HEK293 (cell line): ENCODE measurements around the gene UBTD1.

Experiments
- CTCF ChIA-PET: fragments of 350-600 bp; formaldehyde crosslinking; extraction: SDS; loops from one replicate; lab custom pipeline; 2021; ENCODE audit warnings: antibody characterized with exemption; lab: Yijun Ruan, JAX
- POLR2A ChIA-PET: fragments of 300-600 bp; formaldehyde crosslinking; extraction: SDS; loops from one replicate; lab custom pipeline; 2020; ENCODE audit warnings: antibody characterized with exemption, inconsistent platforms; lab: Yijun Ruan, JAX
- H3K27ac ChIP-seq: fragments of 200-500 bp; sonication (Bioruptor generic); 2 replicates; pipeline ENCODE4 v1.5.1; 2014; ENCODE audit warnings: low read depth, low read length, control low read depth, inconsistent platforms; ENCODE audit errors: extremely low read depth
- H3K36me3 ChIP-seq, 2 experiments: fragments of 200-500 bp in 1 of 2; sonication (Bioruptor generic) in 1 of 2; 1 replicate in 1 of 2; 2 replicates in 1 of 2; pipeline ENCODE4 v1.5.1; 2014 to 2017; ENCODE audit warnings: inconsistent platforms in 2 of 2, low read length in 2 of 2; ENCODE audit not compliant: control insufficient read depth in 2 of 2, insufficient read depth in 1 of 2
- H3K4me1 ChIP-seq: fragments of 200-500 bp; sonication (Bioruptor generic); 2 replicates; pipeline ENCODE4 v1.5.1; 2014; ENCODE audit warnings: mild to moderate bottlenecking, low read length, inconsistent platforms; ENCODE audit not compliant: control insufficient read depth, insufficient read depth
- H3K4me3 ChIP-seq: 2 replicates; pipeline ENCODE4 v1.5.1; 2011; ENCODE audit warnings: low read depth, mild to moderate bottlenecking, control low read depth, low read length, moderate library complexity
- H3K9me3 ChIP-seq: fragments of 200-500 bp; sonication (Bioruptor generic); 2 replicates; pipeline ENCODE4 v1.5.1; 2014; ENCODE audit warnings: low read depth, low read length, inconsistent platforms; ENCODE audit not compliant: control insufficient read depth, insufficient read depth
- HIC1 ChIP-seq: fragments of 450-650 bp; formaldehyde crosslinking; IDR thresholded peaks from 2 replicates; pipeline ENCODE4 v1.5.1; 2016; ENCODE audit warnings: missing biosample characterization, missing genetic modification characterization
- HOXC10 ChIP-seq: sonication (generic); formaldehyde crosslinking; IDR thresholded peaks from 2 replicates; pipeline ENCODE4 v1.8.1; 2023; ENCODE audit warnings: mild to moderate bottlenecking, missing genetic modification reagents
- KLF7 ChIP-seq: fragments of 450-650 bp; formaldehyde crosslinking; IDR thresholded peaks from 2 replicates; pipeline ENCODE4 v1.5.1; 2016; ENCODE audit warnings: missing biosample characterization, missing genetic modification characterization, borderline replicate concordance
- REPIN1 ChIP-seq: fragments of 450-650 bp; formaldehyde crosslinking; IDR thresholded peaks from 2 replicates; pipeline ENCODE4 v1.5.1; 2017; ENCODE audit warnings: missing biosample characterization, missing genetic modification characterization, low read depth
- SCRT1 ChIP-seq: fragments of 450-650 bp; formaldehyde crosslinking; IDR thresholded peaks from 2 replicates; pipeline ENCODE4 v1.5.1; 2016; ENCODE audit warnings: missing biosample characterization, missing genetic modification characterization, borderline replicate concordance
- SCRT2 ChIP-seq: fragments of 450-650 bp; formaldehyde crosslinking; IDR thresholded peaks from 2 replicates; pipeline ENCODE4 v1.5.1; 2016; ENCODE audit warnings: missing biosample characterization, missing genetic modification characterization
- TCF7L2 ChIP-seq: IDR thresholded peaks from 2 replicates; pipeline ENCODE4 v1.6.1; 2011; ENCODE audit warnings: low read depth, mild to moderate bottlenecking, inconsistent platforms, low read length, moderate library complexity, borderline replicate concordance
- ZBTB1 ChIP-seq: fragments of 450-650 bp; formaldehyde crosslinking; IDR thresholded peaks from 2 replicates; pipeline ENCODE4 v1.5.1; 2016; ENCODE audit warnings: missing biosample characterization, missing genetic modification characterization
- ZEB2 ChIP-seq: fragments of 450-650 bp; formaldehyde crosslinking; IDR thresholded peaks from 2 replicates; pipeline ENCODE4 v1.5.1; 2016; ENCODE audit warnings: missing biosample characterization, missing genetic modification characterization
- ZNF114 ChIP-seq: fragments of 450-650 bp; formaldehyde crosslinking; IDR thresholded peaks from 2 replicates; pipeline ENCODE4 v1.5.0; 2017; ENCODE audit warnings: missing biosample characterization, missing genetic modification characterization
- ZNF362 ChIP-seq: fragments of 450-650 bp; formaldehyde crosslinking; IDR thresholded peaks from 2 replicates; pipeline ENCODE4 v1.5.1; 2016; ENCODE audit warnings: missing biosample characterization, missing genetic modification characterization
- ZNF433 ChIP-seq: fragments of 450-650 bp; formaldehyde crosslinking; IDR thresholded peaks from 2 replicates; pipeline ENCODE4 v1.5.1; 2016; ENCODE audit warnings: missing biosample characterization, missing genetic modification characterization, low read depth
- ZNF549 ChIP-seq: fragments of 450-650 bp; IDR thresholded peaks from 2 replicates; pipeline ENCODE4 v1.5.1; 2018; ENCODE audit warnings: missing biosample characterization, missing genetic modification characterization, mild to moderate bottlenecking, inconsistent platforms, moderate library complexity
- ZNF664 ChIP-seq: fragments of 450-650 bp; formaldehyde crosslinking; IDR thresholded peaks from 2 replicates; pipeline ENCODE4 v1.5.1; 2016; ENCODE audit warnings: missing biosample characterization, missing genetic modification characterization
- ZNF76 ChIP-seq: fragments of 450-650 bp; formaldehyde crosslinking; IDR thresholded peaks from 2 replicates; pipeline ENCODE4; 2016; ENCODE audit warnings: low read depth, missing biosample characterization, missing genetic modification characterization, borderline replicate concordance

The UBTD1 gene

GRCh38 chr10:97465982-97466381 is 32.7 kb upstream of the UBTD1 start:
- CTCF ChIA-PET: interaction anchor here (1.2 to 8.2 kb wide), 6 partner anchors 10 to 147 kb away, joined by 4 to 81 read pairs (median 12); no protein-coding TSS in a partner anchor
- no peak overlapping the region for H3K27ac ChIP-seq
- TF ChIP-seq REPIN1 (no peak), KLF7 (tag by site-specific recombination) (no peak), HIC1 (no peak), ZNF549 (tag by site-specific recombination) (no peak), HOXC10 (no peak), ZNF433 (tag by site-specific recombination) (no peak)
- H3K4me3 ChIP-seq: no peak overlapping the region
- POLR2A ChIA-PET: interaction anchor here (1.0 to 1.6 kb wide), 2 partner anchors 12 to 31 kb away, joined by 3 to 4 read pairs; no protein-coding TSS in a partner anchor
- H3K4me1 ChIP-seq: no peaks in the 10 kb centered on the region
- H3K9me3 ChIP-seq: no peaks in the 10 kb centered on the region
- H3K36me3 ChIP-seq: peaks cover 57 to 96% of the 10 kb centered on the region in 2 experiments

GRCh38 chr10:97466755-97467154 is 32.0 kb upstream of the UBTD1 start:
- no peak overlapping the region for H3K27ac ChIP-seq
- H3K4me1 ChIP-seq: no peaks in the 10 kb centered on the region
- TF ChIP-seq ZNF362 (tag by site-specific recombination): 0 out of 2 replicates have a peak, but pooled peaks have one; percentile 44
- TF ChIP-seq ZEB2 (tag by site-specific recombination): no peak
- TF ChIP-seq ZNF664 (tag by site-specific recombination): no peak
- TF ChIP-seq HIC1: no peak
- no peak for TF ChIP-seq ZNF76
- TF ChIP-seq TCF7L2: no peak
- TF ChIP-seq ZNF114 (tag by site-specific recombination): no peak
- peaks cover 59 to 94% of the 10 kb centered on the region in 2 experiments for H3K36me3 ChIP-seq
- no peak overlapping the region for H3K4me3 ChIP-seq
- POLR2A ChIA-PET: interaction anchor here (1.0 kb wide), 1 partner anchor 13 kb away, joined by 3 read pairs; no protein-coding TSS in a partner anchor
- no peaks in the 10 kb centered on the region for H3K9me3 ChIP-seq
- CTCF ChIA-PET: interaction anchor here (0.7 to 8.2 kb wide), 4 partner anchors 13 to 146 kb away, joined by 3 to 81 read pairs (median 12); no protein-coding TSS in a partner anchor

- POLR2A ChIA-PET: no interaction called here
- TF ChIP-seq SCRT2 (tag by site-specific recombination) (peak; percentile 75), ZBTB1 (tag by site-specific recombination) (no peak), SCRT1 (tag by site-specific recombination) (0 out of 2 replicates have a peak, but pooled peaks have one; percentile 39)
- Histone ChIP-seq H3K4me1 (no peaks in the 10 kb centered on the region), H3K9me3 (no peaks in the 10 kb centered on the region), H3K27ac (no peak overlapping the region), H3K36me3 (peaks cover 61 to 93% of the 10 kb centered on the region in 2 experiments), H3K4me3 (no peak overlapping the region)
- CTCF ChIA-PET: interaction anchor here (8.2 kb wide), 1 partner anchor 85 kb away, joined by 81 read pairs; no protein-coding TSS in a partner anchor
Measured at GRCh38 chr10:97468162-97468561, 30.6 kb upstream of the UBTD1 start.
